Left lung (tissue), 10 donors: ENCODE results near the gene POFUT2. TPM values are rescaled to one million over a fixed set of nuclear protein-coding genes. Genes with fewer than 3 reads are reported as not detected.
A peak's percentile ranks its signal among the peaks of the same experiment; 100 is the strongest.

Experiments used
- ATAC-seq: fragments of 200-7000 bp; cut with Tn5 transposase; one replicate; pipeline ENCODE4 v1.9.1; 2020; ENCODE audit warnings: moderate library complexity
- DNase-seq, 4 donors: peaks; one replicate each; pipeline ENCODE4 v3.0.0-alpha.2; 2013 to 2020
- H3K27ac ChIP-seq, 2 donors: fragments of 200-600 bp; sonication (generic) in 1 of 2; one replicate each; pipeline versions ENCODE4 v1.5.0 to v1.8.0; 2020 to 2021
- H3K27me3 ChIP-seq, 2 donors: fragments of 200-600 bp; sonication (generic) in 1 of 2; one replicate each; pipeline versions ENCODE4 v1.5.0 to v1.8.0; 2020 to 2021
- H3K36me3 ChIP-seq, 2 donors: fragments of 200-600 bp; sonication (generic) in 1 of 2; one replicate each; pipeline versions ENCODE4 v1.5.0 to v1.8.0; 2020 to 2021
- H3K4me1 ChIP-seq, 2 donors: fragments of 200-600 bp; one replicate each; pipeline ENCODE4 v1.8.0; 2021
- H3K4me3 ChIP-seq, 2 donors: fragments of 200-600 bp; sonication (generic) in 1 of 2; one replicate each; pipeline versions ENCODE4 v1.5.0 to v1.8.0; 2020 to 2021; ENCODE audit warnings: mild to moderate bottlenecking in 1 of 2
- H3K9me3 ChIP-seq, 2 donors: fragments of 200-600 bp; sonication (generic) in 1 of 2; one replicate each; pipeline versions ENCODE4 v1.5.0 to v1.8.0; 2020 to 2021
- CTCF ChIP-seq, 2 donors: fragments of 200-600 bp; sonication (generic) in 1 of 2; IDR thresholded peaks; one replicate each; pipeline versions ENCODE4 v1.5.0 to v1.8.0; 2021; ENCODE audit warnings: antibody characterized with exemption in 2 of 2
- intact Hi-C, 2 donors: fragments of 100-400 bp; cut with DNase I; formaldehyde crosslinking; loops; one replicate each; pipeline versions ENCODE4 v1.11.2 to v1.14.2; 2022
- polyA plus RNA-seq, 6 donors: library from polyadenylated mRNA; unstranded; fragments of 120-200 nt; gene quantifications; one replicate each; pipeline ENCODE4 v1.2.1, GENCODE V29; 2013; ENCODE audit not compliant: insufficient read length in 6 of 6
- total RNA-seq, 2 donors: library from RNA; stranded (reverse); fragmentation: NEBNext Ultra II Directional; extraction: Animal tissue kit (Norgen Biotek cat#: 25700); gene quantifications; one replicate each; pipeline ENCODE4 v1.2.1, GENCODE V29; 2021
- donor health status: DM: no; HTN: yes; CAD: no.
- donor health status: DM: no; HTN: no; CAD: no.

POFUT2 gene
- total and polyA plus RNA-seq, 8 donors = 30.4 to 44.2 (median 34.2) TPM

DNA sequence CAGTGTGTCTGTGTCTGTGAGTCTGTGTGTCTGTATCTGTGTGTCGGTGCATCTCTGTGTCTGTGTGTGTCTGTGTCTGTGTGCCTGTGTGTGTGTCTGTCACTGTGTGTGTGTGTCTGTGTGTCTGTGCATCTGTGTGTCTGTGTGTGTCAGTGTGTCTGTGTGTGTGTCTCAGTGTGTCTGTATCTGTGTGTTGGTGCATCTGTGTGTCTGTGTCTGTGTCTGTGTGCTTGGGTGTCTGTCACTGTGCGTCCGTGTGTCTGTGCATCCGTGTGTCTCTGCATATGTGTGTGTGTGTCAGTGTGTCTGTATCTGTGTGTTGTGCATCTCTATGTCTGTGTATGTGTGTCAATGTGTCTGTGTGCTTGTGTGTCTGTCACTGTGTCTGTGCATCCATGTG, 44.7 kb upstream of the POFUT2 start:
- DNase-seq (peak in 1 of 4 donors; percentile 14), ATAC-seq (no peak)
- TF ChIP-seq CTCF (IDR thresholded peaks at IDR 0.05) = no peak
- intact Hi-C loops = no loop called here
- H3K27me3 ChIP-seq = no peaks in the 10 kb centered on the region
- H3K9me3 ChIP-seq = no peaks in the 10 kb centered on the region
- peaks cover 6% of the 10 kb centered on the region in 2 donors for H3K4me1 ChIP-seq
- no peak overlapping the region for H3K4me3 ChIP-seq
- H3K27ac ChIP-seq = no peak overlapping the region
- H3K36me3 ChIP-seq = no peaks in the 10 kb centered on the region

GRCh38 chr21:45331531-45332147, 43.9 kb upstream of the POFUT2 start:
- DNase-seq (peak in 3 of 4 donors; percentile 28 to 63 (median 41)), ATAC-seq (no peak)
- TF ChIP-seq CTCF (IDR thresholded peaks at IDR 0.05) = no peak
- Histone ChIP-seq H3K27ac (no peak overlapping the region), H3K27me3 (no peaks in the 10 kb centered on the region), H3K4me3 (no peak overlapping the region), H3K4me1 (peaks cover 6% of the 10 kb centered on the region in 2 donors), H3K9me3 (no peaks in the 10 kb centered on the region), H3K36me3 (no peaks in the 10 kb centered on the region)
- intact Hi-C loops = no loop called here

DNA sequence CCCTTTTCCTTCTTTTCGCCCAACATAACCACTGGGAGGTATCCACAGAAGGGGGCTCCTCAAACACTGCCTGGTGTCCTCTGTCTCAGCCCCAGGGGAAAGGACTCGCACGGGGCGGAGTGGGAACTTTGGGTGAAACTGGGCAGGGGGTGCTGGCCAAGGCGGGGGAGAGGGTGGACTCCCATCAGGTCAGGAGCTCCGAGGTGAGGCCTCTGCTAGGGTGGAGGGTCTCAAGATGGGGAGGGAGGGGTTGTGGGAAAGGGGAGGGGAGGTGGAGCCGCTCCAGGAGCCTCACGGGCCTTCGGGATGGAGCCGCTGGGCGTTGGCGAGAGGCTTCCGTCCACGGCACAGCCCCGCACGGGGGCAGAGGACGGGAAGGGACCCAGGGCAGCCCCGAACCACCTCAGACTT, 43.2 kb upstream of the POFUT2 start:
- Histone ChIP-seq H3K4me1 (peaks cover 6% of the 10 kb centered on the region in 2 donors), H3K9me3 (no peaks in the 10 kb centered on the region), H3K27me3 (no peaks in the 10 kb centered on the region), H3K4me3 (no peak overlapping the region), H3K36me3 (no peaks in the 10 kb centered on the region), H3K27ac (no peak overlapping the region)
- ATAC-seq (no peak), DNase-seq (peak in 1 of 4 donors; percentile 25)
- intact Hi-C loops = no loop called here
- no peak for TF ChIP-seq CTCF (IDR thresholded peaks at IDR 0.05)

- Histone ChIP-seq H3K4me3 (no peak overlapping the region), H3K27me3 (no peaks in the 10 kb centered on the region), H3K4me1 (peaks cover 6% of the 10 kb centered on the region in 2 donors), H3K36me3 (no peaks in the 10 kb centered on the region), H3K27ac (peak overlapping the region; percentile 15 to 67), H3K9me3 (no peaks in the 10 kb centered on the region)
- intact Hi-C loops = no loop called here
- no peak for TF ChIP-seq CTCF (IDR thresholded peaks at IDR 0.05)
- ATAC-seq = peak; percentile 85
- peak in 3 of 4 donors; percentile 80 to 89 (median 87) for DNase-seq
These were observed 42.5 kb upstream of the POFUT2 start for GRCh38 chr21:45330075-45330781.

GRCh38 chr21:45329261-45330074, 41.8 kb upstream of the POFUT2 start:
- Histone ChIP-seq H3K9me3 (no peaks in the 10 kb centered on the region), H3K4me1 (peaks cover 6% of the 10 kb centered on the region in 2 donors), H3K27ac (peak overlapping the region; percentile 15 to 67), H3K36me3 (no peaks in the 10 kb centered on the region), H3K27me3 (no peaks in the 10 kb centered on the region), H3K4me3 (no peak overlapping the region)
- peak in 2 of 4 donors; percentile 67 to 83 for DNase-seq
- TF ChIP-seq CTCF (IDR thresholded peaks at IDR 0.05) = no peak
- ATAC-seq = peak; percentile 78
- intact Hi-C loops = no loop called here
